ENCODE data around the gene CCDC13. TPM values are rescaled to one million over a fixed set of nuclear protein-coding genes. Genes with fewer than 3 reads are reported as not detected.

The CCDC13 gene
- total RNA-seq, 1 experiment from 2014 or later = 2.3 TPM

DNA sequence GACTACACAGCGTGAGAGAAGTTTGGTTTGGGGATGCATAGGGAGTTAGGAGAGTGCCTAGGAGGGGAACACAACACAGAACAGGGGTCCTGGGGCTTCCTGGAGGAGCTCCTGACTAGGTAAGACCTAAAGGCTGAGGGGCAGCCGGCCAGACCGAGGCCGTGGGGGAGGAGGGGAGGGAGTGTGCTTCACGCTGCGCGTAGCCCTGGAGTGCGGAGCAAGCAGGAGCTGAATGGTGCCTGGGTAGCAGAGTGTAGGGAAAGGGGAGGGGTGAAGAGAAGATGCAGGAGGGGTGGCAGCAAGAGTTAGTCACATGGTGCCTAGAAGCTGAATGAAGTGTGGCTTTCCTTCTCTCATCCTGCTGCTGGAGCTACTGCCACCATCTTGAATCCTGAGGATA, 38.0 kb downstream of the CCDC13 start:
- Histone ChIP-seq H2AFZ (ENCODE audit: low read depth, low read length, poor library complexity, severe bottlenecking) (no peak overlapping the region), H3K4me1 (ENCODE audit: control insufficient read depth in 1 of 2, insufficient read depth in 2 of 2, low read length in 2 of 2) (no peaks in the 10 kb centered on the region), H3K9me3 (ENCODE audit: control insufficient read depth in 1 of 2, insufficient read depth in 1 of 2, low read depth in 1 of 2, low read length in 2 of 2) (no peaks in the 10 kb centered on the region), H4K20me1 (ENCODE audit: insufficient read depth) (no peaks in the 10 kb centered on the region), H3K4me2 (ENCODE audit: low read length) (no peak overlapping the region), H3K9ac (ENCODE audit: low read length) (no peak overlapping the region), H3K4me3 (replicated peaks in 1 of 2; ENCODE audit: low read depth in 1 of 2, low read length in 2 of 2) (no peak overlapping the region), H3K79me2 (ENCODE audit: insufficient read depth, low read length) (no peaks in the 10 kb centered on the region), H3K36me3 (ENCODE audit: control insufficient read depth in 1 of 2, insufficient read depth in 2 of 2, low read length in 2 of 2) (no peaks in the 10 kb centered on the region), H3K9me2 (ENCODE audit: insufficient read depth) (no peaks in the 10 kb centered on the region), H3K27ac (ENCODE audit: low read depth, low read length) (no peak overlapping the region), H3K27me3 (ENCODE audit: insufficient read depth, low read length) (no peaks in the 10 kb centered on the region)
- no peak for ATAC-seq
- ChIA-PET POLR2A (no interaction called here), RAD21 (ENCODE audit: low non-redundant PET in 1 of 2, low total read pairs in 2 of 2, uncharacterized antibody in 2 of 2, unreplicated experiment in 2 of 2) (no interaction called here), CTCF (interaction anchor here (1.2 kb wide), 1 partner anchor 10 kb away, joined by 5 read pairs; no protein-coding TSS in a partner anchor)
- TF ChIP-seq SP1 (IDR thresholded peaks at IDR 0.05; ENCODE audit: low read depth) = no peak
- TF ChIP-seq POLR2A (IDR thresholded peaks at IDR 0.05; ENCODE audit: borderline replicate concordance, extremely low read depth, insufficient read depth, insufficient read length) = no peak
- TF ChIP-seq SIN3A (IDR thresholded peaks at IDR 0.05; ENCODE audit: low read depth) = no peak
- TF ChIP-seq FOSL1 (IDR thresholded peaks at IDR 0.05; ENCODE audit: low read depth) = no peak
- TF ChIP-seq ZNF274 (IDR thresholded peaks at IDR 0.05; ENCODE audit: low read depth, low read length) = no peak
- TF ChIP-seq, protein P1, sequence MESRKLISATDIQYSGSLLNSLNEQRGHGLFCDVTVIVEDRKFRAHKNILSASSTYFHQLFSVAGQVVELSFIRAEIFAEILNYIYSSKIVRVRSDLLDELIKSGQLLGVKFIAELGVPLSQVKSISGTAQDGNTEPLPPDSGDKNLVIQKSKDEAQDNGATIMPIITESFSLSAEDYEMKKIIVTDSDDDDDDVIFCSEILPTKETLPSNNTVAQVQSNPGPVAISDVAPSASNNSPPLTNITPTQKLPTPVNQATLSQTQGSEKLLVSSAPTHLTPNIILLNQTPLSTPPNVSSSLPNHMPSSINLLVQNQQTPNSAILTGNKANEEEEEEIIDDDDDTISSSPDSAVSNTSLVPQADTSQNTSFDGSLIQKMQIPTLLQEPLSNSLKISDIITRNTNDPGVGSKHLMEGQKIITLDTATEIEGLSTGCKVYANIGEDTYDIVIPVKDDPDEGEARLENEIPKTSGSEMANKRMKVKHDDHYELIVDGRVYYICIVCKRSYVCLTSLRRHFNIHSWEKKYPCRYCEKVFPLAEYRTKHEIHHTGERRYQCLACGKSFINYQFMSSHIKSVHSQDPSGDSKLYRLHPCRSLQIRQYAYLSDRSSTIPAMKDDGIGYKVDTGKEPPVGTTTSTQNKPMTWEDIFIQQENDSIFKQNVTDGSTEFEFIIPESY (IDR thresholded peaks at IDR 0.05; ENCODE audit: extremely low read depth, insufficient replicate concordance, low read length) = no peak
- no peak for TF ChIP-seq ZFX (IDR thresholded peaks at IDR 0.05)
- TF ChIP-seq, protein P2, sequence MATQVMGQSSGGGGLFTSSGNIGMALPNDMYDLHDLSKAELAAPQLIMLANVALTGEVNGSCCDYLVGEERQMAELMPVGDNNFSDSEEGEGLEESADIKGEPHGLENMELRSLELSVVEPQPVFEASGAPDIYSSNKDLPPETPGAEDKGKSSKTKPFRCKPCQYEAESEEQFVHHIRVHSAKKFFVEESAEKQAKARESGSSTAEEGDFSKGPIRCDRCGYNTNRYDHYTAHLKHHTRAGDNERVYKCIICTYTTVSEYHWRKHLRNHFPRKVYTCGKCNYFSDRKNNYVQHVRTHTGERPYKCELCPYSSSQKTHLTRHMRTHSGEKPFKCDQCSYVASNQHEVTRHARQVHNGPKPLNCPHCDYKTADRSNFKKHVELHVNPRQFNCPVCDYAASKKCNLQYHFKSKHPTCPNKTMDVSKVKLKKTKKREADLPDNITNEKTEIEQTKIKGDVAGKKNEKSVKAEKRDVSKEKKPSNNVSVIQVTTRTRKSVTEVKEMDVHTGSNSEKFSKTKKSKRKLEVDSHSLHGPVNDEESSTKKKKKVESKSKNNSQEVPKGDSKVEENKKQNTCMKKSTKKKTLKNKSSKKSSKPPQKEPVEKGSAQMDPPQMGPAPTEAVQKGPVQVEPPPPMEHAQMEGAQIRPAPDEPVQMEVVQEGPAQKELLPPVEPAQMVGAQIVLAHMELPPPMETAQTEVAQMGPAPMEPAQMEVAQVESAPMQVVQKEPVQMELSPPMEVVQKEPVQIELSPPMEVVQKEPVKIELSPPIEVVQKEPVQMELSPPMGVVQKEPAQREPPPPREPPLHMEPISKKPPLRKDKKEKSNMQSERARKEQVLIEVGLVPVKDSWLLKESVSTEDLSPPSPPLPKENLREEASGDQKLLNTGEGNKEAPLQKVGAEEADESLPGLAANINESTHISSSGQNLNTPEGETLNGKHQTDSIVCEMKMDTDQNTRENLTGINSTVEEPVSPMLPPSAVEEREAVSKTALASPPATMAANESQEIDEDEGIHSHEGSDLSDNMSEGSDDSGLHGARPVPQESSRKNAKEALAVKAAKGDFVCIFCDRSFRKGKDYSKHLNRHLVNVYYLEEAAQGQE (IDR thresholded peaks at IDR 0.05; ENCODE audit: low read depth) = no peak
- no peak for TF ChIP-seq EZH2phosphoT487 (IDR thresholded peaks at IDR 0.05; ENCODE audit: borderline replicate concordance)
- TF ChIP-seq POLR2AphosphoS5 (IDR thresholded peaks at IDR 0.05; ENCODE audit: low read depth, low read length) = no peak
- TF ChIP-seq, protein P3, sequence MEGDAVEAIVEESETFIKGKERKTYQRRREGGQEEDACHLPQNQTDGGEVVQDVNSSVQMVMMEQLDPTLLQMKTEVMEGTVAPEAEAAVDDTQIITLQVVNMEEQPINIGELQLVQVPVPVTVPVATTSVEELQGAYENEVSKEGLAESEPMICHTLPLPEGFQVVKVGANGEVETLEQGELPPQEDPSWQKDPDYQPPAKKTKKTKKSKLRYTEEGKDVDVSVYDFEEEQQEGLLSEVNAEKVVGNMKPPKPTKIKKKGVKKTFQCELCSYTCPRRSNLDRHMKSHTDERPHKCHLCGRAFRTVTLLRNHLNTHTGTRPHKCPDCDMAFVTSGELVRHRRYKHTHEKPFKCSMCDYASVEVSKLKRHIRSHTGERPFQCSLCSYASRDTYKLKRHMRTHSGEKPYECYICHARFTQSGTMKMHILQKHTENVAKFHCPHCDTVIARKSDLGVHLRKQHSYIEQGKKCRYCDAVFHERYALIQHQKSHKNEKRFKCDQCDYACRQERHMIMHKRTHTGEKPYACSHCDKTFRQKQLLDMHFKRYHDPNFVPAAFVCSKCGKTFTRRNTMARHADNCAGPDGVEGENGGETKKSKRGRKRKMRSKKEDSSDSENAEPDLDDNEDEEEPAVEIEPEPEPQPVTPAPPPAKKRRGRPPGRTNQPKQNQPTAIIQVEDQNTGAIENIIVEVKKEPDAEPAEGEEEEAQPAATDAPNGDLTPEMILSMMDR (IDR thresholded peaks at IDR 0.05 in 2 of 3, conservative IDR thresholded peaks at IDR 0.05 in 1 of 3; ENCODE audit: borderline replicate concordance in 1 of 3, insufficient read depth in 1 of 3, low read depth in 2 of 3, low read length in 2 of 3) = no peak
- no peak for TF ChIP-seq RAD21 (IDR thresholded peaks at IDR 0.05; ENCODE audit: low read depth)
- no peak for TF ChIP-seq JUND (IDR thresholded peaks at IDR 0.05)
- TF ChIP-seq CEBPB (IDR thresholded peaks at IDR 0.05; ENCODE audit: low read depth) = no peak
- TF ChIP-seq YY1 (IDR thresholded peaks at IDR 0.05; ENCODE audit: extremely low read depth, insufficient replicate concordance, low read depth, low read length) = no peak
- no peak for DNase-seq (ENCODE audit: low read depth, low spot score)
- intact Hi-C loops (cut with micrococcal nuclease) = no loop called here
- no TSS peak for BruUV-seq (replicated peaks)

All from HCT116 (cell line).